HG03575 (cell line): Measurements from ENCODE around the gene TRPT1.
A peak's percentile ranks its signal among the peaks of the same experiment; 100 is the strongest.

ENCODE experiments used
- ATAC-seq: cut with Tn5 transposase; IDR thresholded peaks from one replicate; pipeline ENCODE4 v1.9.1; 2021; ENCODE audit not compliant: unreplicated experiment, insufficient number of reproducible peaks, low FRiP score; ENCODE audit errors: extremely low read depth

Gene TRPT1

DNA sequence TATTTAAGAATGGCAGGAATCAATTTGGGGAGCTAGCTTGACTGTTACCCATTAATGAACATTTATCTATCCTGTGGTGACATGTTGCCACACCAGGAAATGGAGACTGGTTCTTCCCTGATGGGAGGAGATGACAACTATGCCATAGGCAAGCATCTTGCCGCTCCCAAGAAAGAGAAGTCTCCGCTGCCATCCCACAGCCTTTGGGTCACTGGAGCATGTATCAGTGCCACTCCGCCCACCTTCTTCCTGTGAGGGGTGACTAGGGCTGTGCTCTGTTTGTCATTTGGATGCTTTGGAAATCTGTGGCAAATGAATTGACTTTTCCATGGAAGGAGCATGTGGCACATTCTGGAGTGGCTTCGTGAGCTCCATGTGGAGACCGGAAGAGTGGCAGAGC, 33.6 kb downstream of the TRPT1 start:
- ATAC-seq, result no peak

DNA sequence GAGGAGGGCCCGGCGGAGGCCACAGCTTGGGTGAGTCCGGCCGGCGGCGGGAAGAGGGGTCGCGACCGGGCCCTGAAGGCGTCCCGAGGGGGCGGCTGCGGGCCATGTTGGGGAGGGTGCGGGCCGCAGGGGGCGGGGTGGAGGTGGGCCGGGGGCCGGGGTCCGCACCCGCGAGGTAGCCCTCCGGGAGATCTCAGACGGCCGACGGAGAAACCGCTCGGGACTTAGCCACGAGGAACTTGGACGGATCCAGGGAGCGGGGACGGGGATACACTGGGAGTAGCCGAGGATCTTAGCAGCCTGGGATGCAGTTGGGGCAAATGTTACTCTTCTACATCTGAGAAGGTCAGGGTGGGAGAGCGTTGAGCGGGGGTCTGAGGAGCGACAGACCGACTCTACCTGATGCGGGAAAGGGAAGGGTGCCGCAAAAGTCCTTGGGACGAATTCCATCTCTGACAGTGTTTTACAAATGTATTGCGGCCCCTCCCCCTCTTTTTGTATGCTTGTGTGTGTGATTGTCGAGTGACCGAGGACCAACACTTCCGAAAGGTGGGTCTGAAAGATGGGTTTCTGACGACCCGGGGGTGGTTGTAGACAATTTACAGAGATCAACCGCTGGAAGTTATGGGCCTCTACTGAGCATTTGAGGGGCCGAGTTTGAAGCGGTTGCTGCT, 39.4 kb downstream of the TRPT1 start:
- no peak for ATAC-seq

DNA sequence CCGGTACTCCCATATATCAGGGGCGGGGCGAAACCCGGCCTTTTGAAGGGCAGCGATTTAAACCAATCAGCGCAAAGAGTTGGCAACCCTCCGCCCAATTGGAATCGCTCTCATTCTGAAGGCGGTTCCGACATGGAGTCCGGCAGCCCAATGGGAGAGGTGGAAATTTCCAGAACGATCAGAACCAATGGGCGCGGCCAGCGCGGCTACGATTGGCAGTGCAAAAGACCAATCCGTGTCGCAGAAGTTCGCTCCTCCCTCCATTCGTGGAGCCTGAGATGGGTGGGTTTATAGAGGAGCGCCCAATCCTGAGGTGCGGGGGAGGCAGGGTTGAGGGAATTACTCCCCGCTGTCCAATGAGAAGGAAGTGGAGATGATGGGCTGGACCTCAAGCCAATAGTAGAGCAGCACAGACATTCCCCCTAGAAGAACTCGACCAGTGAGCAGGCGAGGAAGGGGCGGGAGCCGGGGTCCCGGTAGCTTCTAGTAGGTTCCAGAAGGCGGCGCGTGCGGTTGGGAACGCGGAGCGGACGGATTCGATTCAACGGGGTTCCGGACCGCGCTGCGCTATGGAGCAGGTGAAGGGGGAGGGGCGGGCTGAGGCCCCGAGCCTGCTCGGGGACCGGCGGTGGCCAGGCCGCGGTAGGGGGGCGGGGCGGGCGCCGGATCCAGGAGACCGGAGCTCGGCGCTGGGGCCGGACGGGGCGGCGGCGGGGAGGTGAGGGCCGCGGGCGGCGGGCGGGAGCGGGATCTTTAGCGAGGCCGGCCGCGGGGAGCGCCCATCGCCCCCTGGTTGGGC, 40.1 kb downstream of the TRPT1 start, which contains the start of gene STIP1:
TSS of gene STIP1 (plus strand) at position 479 of the 799 bp plus-strand sequence. CDS start at position 570, 91 bp downstream.
- peak; percentile 76 for ATAC-seq

DNA sequence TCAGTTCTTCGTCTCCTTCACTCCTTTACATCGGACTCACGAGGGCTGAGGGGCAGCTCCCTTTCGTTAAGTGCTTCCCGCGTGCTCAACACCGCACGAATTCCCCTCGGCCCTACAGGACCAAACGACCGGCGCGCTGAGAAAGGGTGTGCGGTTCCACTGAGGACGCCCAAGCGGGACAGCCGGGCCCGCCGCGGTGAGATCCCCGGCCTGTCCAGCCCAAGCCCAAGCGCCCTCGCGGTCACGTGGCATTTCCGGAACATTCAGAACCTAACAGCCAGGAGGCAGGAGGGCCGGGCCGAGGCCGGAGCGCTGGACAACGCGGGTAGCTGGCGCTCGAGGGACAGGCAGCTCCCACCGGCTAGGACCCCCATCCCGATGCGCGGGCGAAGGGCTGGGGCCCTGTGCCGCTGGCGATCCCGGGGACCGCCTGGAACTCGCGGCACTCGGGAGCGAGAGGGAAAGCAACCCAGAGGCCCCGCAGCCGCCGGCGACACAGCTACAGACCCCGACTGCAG, 40.8 kb downstream of the TRPT1 start:
- ATAC-seq, result no peak

DNA sequence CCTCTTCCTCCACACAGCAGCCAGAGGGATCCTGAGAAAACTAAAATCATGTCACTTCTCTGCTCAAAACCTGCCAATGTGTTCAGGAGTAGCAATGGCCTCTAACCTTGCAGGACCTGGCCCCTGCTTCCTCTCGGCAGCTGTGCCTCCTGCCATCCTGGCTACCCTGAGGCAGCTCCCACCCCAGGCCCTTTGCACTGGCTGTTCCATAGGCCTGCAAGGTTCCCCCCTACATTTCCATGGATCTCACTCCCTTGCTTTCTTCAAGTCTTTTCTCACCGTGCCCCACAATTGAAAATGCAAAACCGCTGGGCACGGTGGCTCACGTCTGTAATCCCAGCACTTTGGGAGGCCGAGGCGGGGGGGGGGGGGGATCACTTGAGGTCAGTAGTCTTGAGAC, 42.1 kb downstream of the TRPT1 start:
- ATAC-seq, result no peak

DNA sequence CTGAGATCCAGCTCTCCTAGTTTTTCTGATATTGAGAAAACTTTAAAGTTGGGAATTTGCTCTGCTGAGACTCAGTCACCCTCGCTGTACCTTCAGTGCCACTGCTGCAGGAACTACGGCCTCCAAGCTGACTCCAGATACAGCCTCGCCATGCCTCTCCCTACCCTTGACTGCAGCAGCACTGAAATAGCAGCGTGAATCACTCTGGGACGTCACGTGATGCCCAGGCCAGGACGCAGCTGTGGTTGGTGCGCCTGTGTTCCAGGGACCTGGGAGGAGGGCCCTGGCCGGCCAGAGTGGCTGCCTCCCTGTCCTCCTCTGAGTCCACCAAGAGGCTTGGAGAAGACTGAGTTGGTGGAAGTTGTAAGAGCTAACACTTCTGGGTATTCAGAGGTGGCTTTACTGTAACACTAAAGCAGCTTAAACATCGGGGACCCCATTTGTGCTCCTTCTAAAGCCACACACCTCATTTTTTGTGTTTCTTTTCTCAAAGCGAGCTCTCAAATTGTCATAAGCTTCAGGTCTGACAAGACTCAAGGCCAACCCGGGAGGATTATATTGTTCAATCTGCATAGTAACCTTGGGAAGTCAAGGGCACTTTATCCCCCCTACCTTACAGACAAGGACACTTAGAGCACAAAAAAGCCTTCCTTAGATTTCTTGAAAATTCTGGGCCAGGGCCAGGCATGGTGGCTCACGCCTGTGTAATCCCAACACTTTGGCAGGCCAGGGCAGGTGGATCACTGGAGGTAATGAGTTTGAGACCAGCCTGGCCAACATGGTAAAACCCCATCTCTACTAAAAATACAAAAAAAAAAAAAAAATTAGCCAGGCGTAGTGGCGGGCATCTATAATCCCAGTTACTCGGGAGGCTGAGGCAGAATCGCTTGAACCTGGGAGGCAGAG, 44.2 kb downstream of the TRPT1 start:
- no peak for ATAC-seq

DNA sequence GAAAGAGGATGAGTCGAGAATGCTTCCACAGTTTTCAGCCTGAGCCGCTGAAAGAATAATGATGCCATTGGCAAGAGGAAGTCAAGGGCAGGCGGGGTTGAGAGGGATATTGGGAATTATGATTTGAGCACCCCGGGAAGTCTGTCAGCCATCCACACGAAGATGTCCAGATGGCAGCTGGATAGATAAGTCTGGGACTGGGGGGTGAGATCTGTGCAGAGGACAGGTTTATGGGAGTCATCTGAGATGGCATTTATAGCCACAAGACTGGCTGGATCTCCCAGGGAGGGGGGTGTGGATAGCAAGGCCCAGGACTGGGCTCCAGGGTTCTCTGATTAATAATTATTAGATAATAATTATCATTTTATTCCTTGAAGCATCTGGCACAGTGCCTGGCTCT, 45.1 kb downstream of the TRPT1 start:
- no peak for ATAC-seq

DNA sequence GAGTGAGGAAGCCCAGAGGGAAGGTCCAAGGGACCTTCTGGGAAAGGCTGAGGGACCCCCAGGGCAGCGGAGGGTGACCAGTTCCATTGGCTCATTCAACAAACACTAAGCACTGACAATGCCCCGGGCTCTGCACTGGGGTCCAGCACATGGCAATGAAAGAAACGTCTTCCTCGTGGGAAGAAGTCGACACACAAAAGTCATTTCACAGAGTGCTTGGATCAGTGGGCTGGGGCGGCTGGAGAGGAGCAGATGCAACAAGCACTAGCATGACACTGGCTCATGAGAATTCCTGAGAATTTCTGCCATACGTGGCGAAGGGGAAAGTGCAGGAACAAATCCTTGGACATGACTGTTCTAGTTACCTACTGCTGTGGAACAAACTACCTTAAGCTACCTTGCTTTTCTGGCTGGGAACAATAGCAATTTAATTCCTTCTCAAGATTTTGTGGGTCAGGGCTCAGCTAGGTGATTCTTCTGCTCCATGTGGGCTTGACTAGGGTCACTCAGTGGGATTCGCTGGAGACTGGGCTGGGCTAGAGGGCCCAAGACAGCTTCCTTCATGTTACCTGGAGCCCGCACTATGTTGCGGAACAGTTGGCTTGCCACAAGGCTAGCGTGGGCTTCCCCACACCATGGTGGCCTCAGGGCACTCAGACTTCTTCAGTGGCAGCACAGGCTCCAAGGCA, 46.9 kb downstream of the TRPT1 start:
- no peak for ATAC-seq

DNA sequence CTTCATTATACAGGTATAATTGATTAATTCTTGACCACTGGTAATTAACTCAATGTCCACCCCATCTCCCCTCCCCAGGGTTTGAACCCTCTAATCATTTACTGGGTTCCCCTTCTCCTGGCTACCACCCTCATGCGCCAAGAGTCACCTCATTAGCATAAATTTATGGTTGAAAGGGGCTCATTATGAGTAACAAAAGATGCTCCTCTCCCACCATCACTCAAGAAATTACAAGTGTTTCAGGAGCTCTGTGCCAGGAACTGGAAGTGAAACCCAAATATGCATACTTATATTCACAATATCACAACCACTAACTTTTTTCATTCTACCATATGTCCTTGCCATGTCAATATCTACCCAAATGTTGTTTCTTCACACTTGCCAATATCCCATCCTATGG, 47.8 kb downstream of the TRPT1 start:
- no peak for ATAC-seq

DNA sequence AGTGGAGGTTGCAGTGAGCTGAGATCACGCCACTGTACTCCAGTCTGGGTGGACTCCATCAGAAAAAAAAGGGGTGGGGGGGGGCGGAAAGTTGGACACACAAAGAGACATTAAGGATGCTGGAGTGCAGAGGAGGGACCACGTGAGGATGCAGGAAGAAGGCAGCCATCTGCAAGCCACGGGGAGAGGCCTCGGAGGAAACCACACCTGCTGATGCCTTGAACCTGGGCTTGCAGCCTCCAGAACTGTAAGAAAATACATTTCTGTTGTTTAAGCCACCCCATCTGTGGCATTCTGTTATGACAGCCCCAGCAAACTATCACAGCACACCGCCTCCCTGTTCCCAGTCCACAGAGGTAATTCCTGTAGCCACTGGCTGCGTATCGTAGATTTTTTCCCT, 49.2 kb downstream of the TRPT1 start:
- ATAC-seq, result no peak
